Trophoblast cell (in vitro differentiated cells and primary cell): Measurements from ENCODE around the gene SRPK3.

Experiments used
- DNase-seq, 2 donors: peaks; one replicate each; pipeline ENCODE4 v3.0.0-alpha.2; 2016
- H2AFZ ChIP-seq: 2 replicates; pipeline ENCODE4 v1.6.1; 2013; ENCODE audit warnings: low read length, moderate library complexity, mild to moderate bottlenecking; ENCODE audit not compliant: insufficient read depth, poor library complexity
- H2AK5ac ChIP-seq: 2 replicates; pipeline ENCODE4 v1.6.1; 2013; ENCODE audit warnings: mild to moderate bottlenecking, low read length
- H2BK120ac ChIP-seq: 2 replicates; pipeline ENCODE4 v1.6.1; 2013; ENCODE audit warnings: low read length, mild to moderate bottlenecking, moderate library complexity; ENCODE audit not compliant: insufficient read depth, poor library complexity
- H2BK12ac ChIP-seq: 2 replicates; pipeline ENCODE4 v1.6.1; 2013; ENCODE audit warnings: mild to moderate bottlenecking, low read length, moderate library complexity
- H2BK5ac ChIP-seq: 2 replicates; pipeline ENCODE4 v1.6.1; 2013; ENCODE audit warnings: low read length, low read depth, moderate library complexity, mild to moderate bottlenecking; ENCODE audit not compliant: poor library complexity
- H3K14ac ChIP-seq: 2 replicates; pipeline ENCODE4 v1.6.1; 2013; ENCODE audit warnings: mild to moderate bottlenecking, low read length
- H3K18ac ChIP-seq: 2 replicates; pipeline ENCODE4 v1.6.1; 2013; ENCODE audit warnings: mild to moderate bottlenecking, low read length
- H3K23ac ChIP-seq: 2 replicates; pipeline ENCODE4 v1.6.1; 2013; ENCODE audit warnings: low read length
- H3K27ac ChIP-seq: 2 replicates; pipeline ENCODE4 v1.5.1; 2013; ENCODE audit warnings: low read depth, mild to moderate bottlenecking, inconsistent platforms, low read length, moderate library complexity
- H3K27me3 ChIP-seq: 2 replicates; pipeline ENCODE4 v1.6.1; 2013; ENCODE audit warnings: inconsistent platforms, mild to moderate bottlenecking, low read length, moderate library complexity; ENCODE audit not compliant: insufficient read depth
- H3K36me3 ChIP-seq, 2 experiments: 1 replicate in 1 of 2; 2 replicates in 1 of 2; pipeline ENCODE4 v1.6.1; 2013; ENCODE audit warnings: low read length in 2 of 2, mild to moderate bottlenecking in 2 of 2, moderate library complexity in 1 of 2; ENCODE audit not compliant: insufficient read depth in 2 of 2, control insufficient read depth in 1 of 2
- H3K4ac ChIP-seq: 2 replicates; pipeline ENCODE4 v1.6.1; 2013; ENCODE audit warnings: low read depth, mild to moderate bottlenecking, low read length, moderate library complexity
- H3K4me1 ChIP-seq, 2 experiments: 1 replicate in 1 of 2; 2 replicates in 1 of 2; pipeline ENCODE4 v1.6.1; 2013; ENCODE audit warnings: low read length in 2 of 2, mild to moderate bottlenecking in 2 of 2, moderate library complexity in 1 of 2; ENCODE audit not compliant: insufficient read depth in 2 of 2, control insufficient read depth in 1 of 2
- H3K4me2 ChIP-seq: 2 replicates; pipeline ENCODE4 v1.6.1; 2013; ENCODE audit warnings: inconsistent platforms, mild to moderate bottlenecking, low read length, moderate library complexity
- H3K4me3 ChIP-seq: 2 replicates; pipeline ENCODE4 v1.5.1; 2013; ENCODE audit warnings: mild to moderate bottlenecking, low read depth, low read length, inconsistent platforms
- H3K79me1 ChIP-seq: one replicate; pipeline ENCODE4 v1.6.1; 2013; ENCODE audit warnings: low read length
- H3K79me2 ChIP-seq: 2 replicates; pipeline ENCODE4 v1.6.1; 2013; ENCODE audit warnings: low read length, mild to moderate bottlenecking; ENCODE audit not compliant: control insufficient read depth, insufficient read depth, poor library complexity
- H3K9ac ChIP-seq: 2 replicates; pipeline ENCODE4 v1.6.1; 2013; ENCODE audit warnings: mild to moderate bottlenecking, low read length
- H3K9me3 ChIP-seq: 2 replicates; pipeline ENCODE4 v1.6.1; 2013; ENCODE audit warnings: low read depth, mild to moderate bottlenecking, control low read depth, inconsistent platforms, low read length; ENCODE audit not compliant: insufficient read depth
- H4K12ac ChIP-seq: 2 replicates; pipeline ENCODE4 v1.6.1; 2013; ENCODE audit warnings: low read depth, mild to moderate bottlenecking, low read length, moderate library complexity
- H4K8ac ChIP-seq: 2 replicates; pipeline ENCODE4 v1.6.1; 2013; ENCODE audit warnings: low read depth, mild to moderate bottlenecking, low read length, moderate library complexity
- H4K91ac ChIP-seq: one replicate; pipeline ENCODE4 v1.6.1; 2013; ENCODE audit warnings: low read depth, mild to moderate bottlenecking, low read length, moderate library complexity
- WGBS: extraction: QIAGEN DNeasy Blood & Tissue Kit; methylation state at CpG from one replicate; pipeline ENCODE4 v1.1.7; 2013; ENCODE audit warnings: missing lambda C conversion rate; ENCODE audit not compliant: insufficient read length, insufficient coverage; ENCODE audit errors: extremely low coverage; 5-methylcytosine and 5-hydroxymethylcytosine counted together

Gene SRPK3

GRCh38 chrX:153821066-153821465 is 40.2 kb downstream of the SRPK3 start:
- no peak overlapping the region for H3K9ac ChIP-seq
- WGBS = no CpG with 5 or more reads among the region's 9 CpGs
- peaks cover 4% of the 10 kb centered on the region for H3K79me2 ChIP-seq

GRCh38 chrX:153824348-153824747 is 43.5 kb downstream of the SRPK3 start:
- H3K14ac ChIP-seq = no peak overlapping the region
- H3K4me3 ChIP-seq = no peak overlapping the region
- no peak overlapping the region for H3K23ac ChIP-seq
- no peak overlapping the region for H2AK5ac ChIP-seq
- no peaks in the 10 kb centered on the region for H3K9me3 ChIP-seq
- no peak overlapping the region for H2AFZ ChIP-seq
- no peak overlapping the region for H2BK120ac ChIP-seq
- H3K27me3 ChIP-seq = peaks cover 2% of the 10 kb centered on the region
- H3K18ac ChIP-seq = no peak overlapping the region
- H3K4me1 ChIP-seq = peaks cover 7 to 10% of the 10 kb centered on the region in 2 experiments
- no CpG with 5 or more reads among the region's 10 CpGs for WGBS
- H3K79me1 ChIP-seq = peaks cover under 1% of the 10 kb centered on the region
- H4K12ac ChIP-seq = no peak overlapping the region
- no peaks in the 10 kb centered on the region for H3K36me3 ChIP-seq
- no peak overlapping the region for H4K8ac ChIP-seq
- H4K91ac ChIP-seq = no peak overlapping the region
- peaks cover under 1% of the 10 kb centered on the region for H3K79me2 ChIP-seq
- no peak for DNase-seq
- no peak overlapping the region for H2BK12ac ChIP-seq
- no peak overlapping the region for H2BK5ac ChIP-seq
- no peak overlapping the region for H3K27ac ChIP-seq
- no peak overlapping the region for H3K4ac ChIP-seq
- no peak overlapping the region for H3K9ac ChIP-seq
- no peak overlapping the region for H3K4me2 ChIP-seq

More at GRCh38 chrX:153821066-153821465, 40.2 kb downstream of the SRPK3 start:
- Histone ChIP-seq H2BK12ac (no peak overlapping the region), H2AK5ac (no peak overlapping the region), H3K23ac (no peak overlapping the region), H2BK5ac (no peak overlapping the region), H3K36me3 (no peaks in the 10 kb centered on the region), H3K79me1 (peaks cover 8% of the 10 kb centered on the region), H3K4me2 (no peak overlapping the region), H3K4me3 (no peak overlapping the region), H3K9me3 (no peaks in the 10 kb centered on the region), H4K8ac (no peak overlapping the region), H4K12ac (no peak overlapping the region), H3K27me3 (no peaks in the 10 kb centered on the region), H3K4me1 (peaks cover 0 to 7% of the 10 kb centered on the region in 2 experiments), H3K4ac (no peak overlapping the region), H3K18ac (no peak overlapping the region), H2AFZ (no peak overlapping the region), H2BK120ac (no peak overlapping the region), H3K27ac (no peak overlapping the region), H4K91ac (no peak overlapping the region), H3K14ac (no peak overlapping the region)
- DNase-seq = no peak

- no CpG with 5 or more reads among the region's 8 CpGs for WGBS
- Histone ChIP-seq H3K79me2 (no peaks in the 10 kb centered on the region), H2AK5ac (no peak overlapping the region), H3K36me3 (no peaks in the 10 kb centered on the region), H3K4ac (no peak overlapping the region), H3K27me3 (peaks cover 9% of the 10 kb centered on the region), H3K14ac (no peak overlapping the region), H2BK120ac (no peak overlapping the region), H2AFZ (no peak overlapping the region), H3K27ac (no peak overlapping the region), H3K4me3 (no peak overlapping the region), H2BK5ac (no peak overlapping the region), H3K4me1 (peaks cover 5 to 12% of the 10 kb centered on the region in 2 experiments), H4K91ac (no peak overlapping the region), H3K18ac (no peak overlapping the region), H3K4me2 (no peak overlapping the region), H4K8ac (no peak overlapping the region), H3K9ac (no peak overlapping the region), H3K79me1 (no peaks in the 10 kb centered on the region), H4K12ac (no peak overlapping the region), H3K23ac (no peak overlapping the region), H2BK12ac (no peak overlapping the region), H3K9me3 (no peaks in the 10 kb centered on the region)
- DNase-seq = no peak
Observed at GRCh38 chrX:153825042-153825441, 44.2 kb downstream of the SRPK3 start.

GRCh38 chrX:153827016-153827415 is 46.2 kb downstream of the SRPK3 start:
- DNase-seq = no peak
- Histone ChIP-seq H2BK5ac (no peak overlapping the region), H2AFZ (no peak overlapping the region), H3K4me3 (no peak overlapping the region), H3K79me2 (no peaks in the 10 kb centered on the region), H3K9me3 (no peaks in the 10 kb centered on the region), H3K18ac (no peak overlapping the region), H3K27me3 (peaks cover 21% of the 10 kb centered on the region), H3K27ac (no peak overlapping the region), H3K9ac (no peak overlapping the region), H2BK120ac (no peak overlapping the region), H3K14ac (no peak overlapping the region), H2AK5ac (no peak overlapping the region), H3K79me1 (no peaks in the 10 kb centered on the region), H3K4me1 (peaks cover 5 to 12% of the 10 kb centered on the region in 2 experiments), H4K12ac (no peak overlapping the region), H3K4me2 (no peak overlapping the region), H3K36me3 (no peaks in the 10 kb centered on the region), H4K91ac (no peak overlapping the region), H3K4ac (no peak overlapping the region), H3K23ac (no peak overlapping the region), H4K8ac (no peak overlapping the region), H2BK12ac (no peak overlapping the region)
- WGBS = no CpG with 5 or more reads among the region's 3 CpGs
